Esophagus squamous epithelium (tissue), 4 donors: ENCODE data around the gene FBXL20.

Experiments
- CTCF ChIP-seq, 6 experiments: fragments of 450-650 bp in 4 of 6; fragments of 200-600 bp in 2 of 6; sonication (generic) in 2 of 6; IDR thresholded peaks; one replicate each; pipeline ENCODE4 v1.5.1; 2016 to 2019; ENCODE audit warnings: antibody characterized with exemption in 6 of 6, mild to moderate bottlenecking in 4 of 6, moderate library complexity in 4 of 6
- POLR2A ChIP-seq, 4 donors: fragments of 450-650 bp; IDR thresholded peaks; one replicate each; pipeline ENCODE4 v1.6.1; 2017; ENCODE audit warnings: antibody characterized with exemption in 4 of 4, mild to moderate bottlenecking in 4 of 4, moderate library complexity in 3 of 4

DNA sequence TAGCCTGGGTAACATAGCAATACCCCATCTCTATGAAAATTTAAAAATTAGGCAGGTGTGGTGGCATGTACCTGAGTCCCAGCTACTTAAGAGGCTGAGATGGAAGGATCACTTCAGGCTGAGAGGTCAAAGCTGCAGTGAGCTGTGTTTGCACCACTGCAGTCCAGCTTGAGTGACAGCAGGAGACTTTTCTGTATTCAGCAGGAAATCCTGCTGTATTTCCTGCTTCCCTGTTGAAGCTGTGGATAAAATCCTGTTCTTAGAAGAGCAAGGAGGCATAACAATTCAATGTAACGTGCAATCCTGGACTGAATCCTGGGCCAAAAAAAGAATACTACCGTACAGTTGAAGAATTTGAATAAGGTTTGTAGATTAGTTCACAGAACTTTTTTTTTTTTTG is 62.2 kb downstream of the FBXL20 start:
- TF ChIP-seq POLR2A (IDR thresholded peaks at IDR 0.05) = no peak
- TF ChIP-seq CTCF (IDR thresholded peaks at IDR 0.05) = no peak
